Subcutaneous abdominal adipose tissue (tissue), 5 donors: Measurements from ENCODE around the gene SAMD3.
"Not testable (repeated sequence)": the region's sequence is repeated elsewhere in the genome, so short reads cannot be mapped to it uniquely, and the experiment has no call there.

Experiments used
- H3K27ac ChIP-seq: one replicate; pipeline ENCODE4 v1.7.0; 2013; ENCODE audit warnings: low read depth, mild to moderate bottlenecking, inconsistent platforms, low read length, moderate library complexity
- H3K27me3 ChIP-seq, 5 donors: one replicate each; pipeline ENCODE4 v1.7.0; 2013; ENCODE audit warnings: low read length in 5 of 5, inconsistent platforms in 1 of 5; ENCODE audit not compliant: control insufficient read depth in 5 of 5, insufficient read depth in 4 of 5
- H3K36me3 ChIP-seq, 5 donors: one replicate each; pipeline ENCODE4 v1.7.0; 2013; ENCODE audit warnings: low read length in 5 of 5; ENCODE audit not compliant: control insufficient read depth in 5 of 5, insufficient read depth in 5 of 5
- H3K4me1 ChIP-seq, 5 donors: one replicate each; pipeline ENCODE4 v1.7.0; 2013; ENCODE audit warnings: low read length in 5 of 5, mild to moderate bottlenecking in 3 of 5, moderate library complexity in 1 of 5; ENCODE audit not compliant: control insufficient read depth in 5 of 5, insufficient read depth in 5 of 5
- H3K4me3 ChIP-seq, 5 donors: one replicate each; pipeline ENCODE4 v1.7.0; 2013; ENCODE audit warnings: low read length in 5 of 5, low read depth in 1 of 5
- H3K9ac ChIP-seq, 5 donors: one replicate each; pipeline ENCODE4 v1.7.0; 2013; ENCODE audit warnings: low read length in 5 of 5, mild to moderate bottlenecking in 4 of 5, moderate library complexity in 3 of 5
- H3K9me3 ChIP-seq, 5 donors: one replicate each; pipeline ENCODE4 v1.7.0; 2013; ENCODE audit warnings: low read length in 5 of 5; ENCODE audit not compliant: control insufficient read depth in 5 of 5
- donor health status: healthy.
- donor health status: healthy.
- donor health status: healthy.
- donor health status: healthy.
- donor health status: healthy.

Gene SAMD3

DNA sequence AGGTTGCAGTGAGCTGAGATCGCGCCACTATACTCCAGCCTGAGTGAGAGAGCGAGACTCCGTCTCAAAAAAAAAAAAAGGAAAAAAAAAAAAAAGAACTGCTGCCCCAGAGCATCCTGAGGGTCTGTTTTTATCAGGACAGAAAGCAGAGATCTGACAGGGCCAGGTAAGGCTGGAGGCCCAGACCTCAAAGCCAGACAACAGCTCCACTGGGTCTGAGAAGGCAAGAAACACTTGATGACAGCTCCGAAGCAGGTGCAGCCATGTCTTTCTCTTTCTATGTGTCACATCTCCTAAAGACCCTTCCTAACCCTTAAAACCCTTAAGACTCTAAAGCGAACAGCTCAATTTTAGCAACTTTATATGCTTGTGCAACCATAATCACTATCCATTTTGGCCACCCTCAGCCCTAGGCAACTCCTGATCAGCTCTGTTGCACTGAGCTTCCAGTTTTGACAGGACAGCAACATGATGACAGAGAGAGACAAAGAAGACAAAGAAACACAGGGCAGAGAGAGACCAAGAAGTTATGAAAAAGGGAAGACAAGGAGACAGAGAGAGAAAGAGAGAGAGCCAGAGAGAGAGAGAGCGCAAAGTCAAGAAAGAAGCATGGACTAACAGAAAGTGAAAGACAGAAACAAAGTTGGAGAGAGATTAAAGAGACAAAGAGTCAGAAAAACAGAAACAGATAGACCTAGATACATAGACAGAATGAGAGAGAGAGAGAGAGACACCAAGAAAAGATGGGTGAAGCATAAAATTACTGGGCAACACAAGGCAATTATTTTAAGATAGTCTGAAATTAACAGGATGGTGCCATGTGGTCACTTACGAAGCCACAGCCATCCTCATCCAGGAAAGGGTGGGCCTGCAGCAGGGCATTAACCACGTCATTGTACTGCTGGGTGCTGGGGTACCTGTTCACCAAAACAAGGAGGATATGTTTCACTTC lies 39.2 kb downstream of the SAMD3 start:
- no peaks in the 10 kb centered on the region for H3K36me3 ChIP-seq
- H3K27me3 ChIP-seq: no peaks in the 10 kb centered on the region
- H3K27ac ChIP-seq: no peak overlapping the region
- H3K4me3 ChIP-seq: no peak overlapping the region
- H3K9me3 ChIP-seq: no peaks in the 10 kb centered on the region
- no peaks in the 10 kb centered on the region for H3K4me1 ChIP-seq
- no peak overlapping the region for H3K9ac ChIP-seq

DNA sequence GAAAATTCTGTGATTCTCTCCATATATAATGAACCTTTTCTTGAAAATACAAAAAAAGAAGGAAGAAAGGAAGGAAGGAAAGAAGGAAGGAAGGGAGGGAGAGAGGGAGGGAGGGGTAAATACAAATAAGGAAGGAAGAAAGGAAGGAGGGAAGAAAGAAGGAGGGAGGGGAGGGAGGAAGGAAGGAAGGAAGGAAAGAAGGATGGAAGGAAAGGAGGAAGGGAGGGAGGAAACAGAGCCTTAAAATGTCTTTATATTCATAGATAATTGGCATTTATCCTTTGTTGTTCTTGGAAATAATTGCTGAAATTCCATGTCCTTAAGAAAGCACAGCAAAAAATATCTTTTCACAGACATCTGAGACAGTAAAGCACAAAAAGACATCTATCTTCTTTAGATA lies 40.3 kb downstream of the SAMD3 start:
- Histone ChIP-seq H3K9me3 (no peaks in the 10 kb centered on the region), H3K4me1 (no peaks in the 10 kb centered on the region), H3K27ac (no peak overlapping the region), H3K36me3 (no peaks in the 10 kb centered on the region), H3K4me3 (no peak overlapping the region), H3K27me3 (no peaks in the 10 kb centered on the region), H3K9ac (no peak overlapping the region)

DNA sequence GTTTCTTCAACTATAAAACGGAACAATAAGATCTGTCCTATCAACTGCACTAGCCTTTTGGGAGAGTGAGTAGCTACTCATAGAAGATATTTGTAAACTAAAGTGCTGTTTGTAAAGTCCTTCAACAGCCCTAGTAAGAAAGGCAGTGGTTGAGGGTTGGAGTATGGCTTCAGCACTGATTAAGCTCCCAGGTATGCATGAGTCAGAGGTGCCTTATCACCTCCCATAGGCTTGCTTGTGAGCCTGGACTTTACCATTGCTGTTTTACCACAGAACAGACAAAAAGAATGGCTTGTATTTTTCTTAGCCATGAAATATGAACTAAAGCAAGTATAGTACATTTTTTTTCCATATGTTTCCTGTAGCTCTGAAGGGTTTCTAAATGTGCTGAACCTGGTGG lies 44.1 kb downstream of the SAMD3 start:
- Histone ChIP-seq H3K4me3 (no peak overlapping the region), H3K4me1 (no peaks in the 10 kb centered on the region), H3K27me3 (no peaks in the 10 kb centered on the region), H3K9me3 (no peaks in the 10 kb centered on the region), H3K27ac (no peak overlapping the region), H3K9ac (no peak overlapping the region), H3K36me3 (no peaks in the 10 kb centered on the region)

DNA sequence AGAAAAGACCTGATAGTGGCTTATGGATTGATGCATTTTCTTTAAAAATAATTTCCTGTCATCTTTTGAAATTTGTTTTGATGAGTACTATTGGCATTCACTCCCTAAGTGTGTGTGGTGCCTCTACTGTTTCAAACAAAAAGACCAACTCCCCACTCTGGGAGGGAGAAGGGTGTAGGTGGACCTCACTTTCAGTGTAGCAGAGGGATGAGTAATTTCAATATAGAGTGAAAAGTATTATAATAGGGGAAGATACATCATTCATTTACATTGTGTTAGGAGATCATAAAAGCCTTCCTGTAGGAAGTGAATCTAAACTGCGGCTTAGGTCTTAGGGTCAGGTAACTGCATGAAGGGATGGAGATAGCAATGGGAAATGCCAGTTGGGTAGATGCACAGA lies 46.4 kb downstream of the SAMD3 start:
- Histone ChIP-seq H3K9ac (no peak overlapping the region), H3K27me3 (no peaks in the 10 kb centered on the region), H3K4me1 (no peaks in the 10 kb centered on the region), H3K27ac (no peak overlapping the region), H3K9me3 (no peaks in the 10 kb centered on the region), H3K4me3 (no peak overlapping the region), H3K36me3 (no peaks in the 10 kb centered on the region)

DNA sequence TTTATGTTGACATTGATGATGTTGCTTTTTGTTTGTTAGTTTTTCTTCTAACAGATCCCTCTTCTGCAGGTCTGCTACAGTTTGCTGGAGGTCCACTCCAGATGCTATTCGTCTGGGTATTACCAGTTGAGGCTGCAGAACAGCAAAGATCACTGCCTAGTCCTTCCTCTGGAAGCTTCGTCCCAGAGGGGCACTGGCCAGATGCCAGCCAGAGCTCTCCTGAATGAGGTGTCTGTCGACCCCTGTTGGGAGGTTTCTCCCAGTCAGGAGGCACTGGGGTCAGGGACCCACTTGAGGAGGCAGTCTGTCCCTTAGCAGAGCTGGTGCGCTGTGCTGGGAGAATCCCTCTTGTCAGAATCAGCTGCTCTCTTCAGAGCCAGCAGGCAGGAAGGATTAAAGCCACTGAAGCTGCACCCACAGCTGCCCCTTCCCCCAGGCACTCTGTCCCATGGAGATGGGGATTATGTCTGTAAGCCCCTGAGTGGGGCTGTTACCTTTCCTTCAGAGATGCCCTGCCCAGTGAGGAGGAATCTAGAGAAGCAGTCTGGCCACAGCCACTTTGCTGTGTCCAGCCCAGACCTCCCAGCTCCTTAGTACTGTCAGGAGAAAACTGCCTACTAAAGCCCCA lies 49.3 kb downstream of the SAMD3 start:
- H3K4me1 ChIP-seq, H3K4me3 ChIP-seq, H3K9ac ChIP-seq, H3K9me3 ChIP-seq, H3K36me3 ChIP-seq, H3K27me3 ChIP-seq, H3K27ac ChIP-seq: not testable (repeated sequence)

DNA sequence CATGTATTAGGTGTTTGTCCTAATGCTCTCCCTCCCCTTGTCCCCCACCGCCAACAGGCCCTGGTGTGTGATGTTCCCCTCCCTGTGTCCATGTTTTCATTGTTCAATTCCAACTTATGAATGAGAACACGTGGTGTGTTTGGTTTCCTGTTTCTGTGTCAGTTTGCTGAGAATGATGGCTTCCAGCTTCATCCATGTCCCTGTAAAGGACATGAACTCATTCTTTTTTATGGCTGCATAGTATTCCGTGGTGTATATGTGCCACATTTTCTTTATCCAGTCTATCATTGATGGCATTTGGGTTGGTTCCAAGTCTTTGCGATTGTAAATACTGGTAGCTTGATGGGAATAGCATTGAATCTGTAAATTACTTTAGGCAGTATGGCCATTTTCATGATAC lies 52.6 kb downstream of the SAMD3 start:
- not testable (repeated sequence) for H3K4me3 ChIP-seq, H3K4me1 ChIP-seq, H3K9me3 ChIP-seq, H3K36me3 ChIP-seq, H3K27me3 ChIP-seq, H3K27ac ChIP-seq, H3K9ac ChIP-seq

DNA sequence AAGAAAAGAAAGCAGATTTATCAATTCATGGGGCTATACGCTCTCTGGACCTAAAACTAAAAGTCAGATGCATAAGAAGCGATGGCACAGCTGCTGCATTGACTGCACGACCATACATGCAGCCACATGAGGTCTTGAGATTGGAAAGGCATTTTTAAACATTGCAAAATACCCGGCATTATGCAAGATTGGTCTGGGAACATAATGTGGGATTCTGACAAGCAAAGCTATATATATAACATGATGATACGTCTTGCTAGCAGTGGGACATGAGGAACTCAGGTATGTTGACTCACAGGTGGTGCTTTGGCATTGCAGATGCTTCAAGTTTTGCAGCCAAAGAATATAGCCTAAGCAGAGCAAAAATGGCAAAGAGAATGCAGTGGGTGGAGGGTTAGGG lies 55.1 kb downstream of the SAMD3 start:
- H3K36me3 ChIP-seq: no peaks in the 10 kb centered on the region
- no peak overlapping the region for H3K9ac ChIP-seq
- H3K27me3 ChIP-seq: no peaks in the 10 kb centered on the region
- no peaks in the 10 kb centered on the region for H3K9me3 ChIP-seq
- no peaks in the 10 kb centered on the region for H3K4me1 ChIP-seq
- no peak overlapping the region for H3K27ac ChIP-seq
- no peak overlapping the region for H3K4me3 ChIP-seq

DNA sequence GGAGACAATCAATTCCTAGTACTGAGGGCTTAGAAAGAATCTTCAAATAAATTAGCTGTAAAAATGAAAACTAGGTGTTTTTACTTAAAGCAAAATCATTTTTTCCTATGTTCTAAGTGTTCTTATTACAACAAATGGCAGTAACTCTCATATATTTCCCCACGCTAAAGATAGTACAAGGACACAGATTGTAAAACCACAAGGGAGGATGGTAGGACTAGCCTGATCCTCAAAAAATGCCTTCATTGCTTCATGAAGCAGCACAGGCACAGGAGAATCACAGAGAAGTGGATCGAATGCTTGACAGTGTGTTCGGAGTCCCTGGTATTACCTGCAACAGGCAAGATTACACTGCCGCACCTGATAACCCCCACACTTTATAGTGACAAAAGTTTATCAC lies 58.5 kb downstream of the SAMD3 start:
- H3K9me3 ChIP-seq: peaks cover 0 to 4% (median 0%) of the 10 kb centered on the region in 5 donors
- H3K36me3 ChIP-seq: no peaks in the 10 kb centered on the region
- H3K27ac ChIP-seq: no peak overlapping the region
- no peaks in the 10 kb centered on the region for H3K4me1 ChIP-seq
- no peaks in the 10 kb centered on the region for H3K27me3 ChIP-seq
- H3K9ac ChIP-seq: no peak overlapping the region
- no peak overlapping the region for H3K4me3 ChIP-seq

DNA sequence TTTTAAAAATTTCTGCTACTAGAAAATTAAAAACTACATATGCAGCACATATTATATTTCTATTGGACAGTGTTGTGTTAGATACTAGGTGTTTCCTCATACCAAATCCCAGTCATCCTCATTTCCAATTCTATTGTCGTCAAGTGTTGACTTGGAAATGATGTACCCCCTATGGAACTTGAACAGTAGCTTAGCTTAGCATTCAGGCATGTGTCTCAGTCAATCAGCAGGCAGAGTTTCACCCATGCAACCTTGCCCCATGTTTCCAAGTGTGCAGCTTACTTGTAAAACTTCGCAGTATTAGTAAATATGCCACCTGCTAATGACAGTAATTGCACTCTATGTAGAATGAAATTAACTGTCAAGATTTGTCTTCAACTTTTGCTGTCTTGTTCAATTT lies 59.5 kb downstream of the SAMD3 start:
- Histone ChIP-seq H3K4me1 (no peaks in the 10 kb centered on the region), H3K36me3 (no peaks in the 10 kb centered on the region), H3K9ac (no peak overlapping the region), H3K9me3 (peaks cover 0 to 9% (median 0%) of the 10 kb centered on the region in 5 donors), H3K27me3 (no peaks in the 10 kb centered on the region), H3K4me3 (no peak overlapping the region), H3K27ac (no peak overlapping the region)

DNA sequence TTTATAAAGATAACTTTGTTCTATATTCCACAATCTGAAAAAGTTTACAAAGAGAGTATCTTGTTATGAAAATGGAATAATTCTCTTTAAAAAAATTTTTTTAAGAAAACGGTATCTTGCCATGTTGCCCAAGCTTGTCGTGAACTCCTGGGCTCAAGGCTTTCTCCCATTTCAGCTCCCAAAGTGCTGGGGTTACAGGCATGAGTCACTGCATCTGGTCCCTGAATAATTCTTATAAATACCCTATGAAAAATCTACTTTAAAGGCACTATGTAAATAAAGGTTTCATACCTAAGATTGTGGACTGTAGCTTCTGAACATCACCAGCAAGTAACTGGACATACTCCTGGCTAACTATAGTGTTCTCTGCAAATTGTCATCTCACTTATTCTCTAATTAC lies 60.3 kb downstream of the SAMD3 start:
- H3K4me1 ChIP-seq: no peaks in the 10 kb centered on the region
- no peak overlapping the region for H3K4me3 ChIP-seq
- H3K27ac ChIP-seq: no peak overlapping the region
- peaks cover 0 to 9% (median 0%) of the 10 kb centered on the region in 5 donors for H3K9me3 ChIP-seq
- no peak overlapping the region for H3K9ac ChIP-seq
- no peaks in the 10 kb centered on the region for H3K27me3 ChIP-seq
- H3K36me3 ChIP-seq: no peaks in the 10 kb centered on the region
